ENCODE data around the gene RNF150.

DNA sequence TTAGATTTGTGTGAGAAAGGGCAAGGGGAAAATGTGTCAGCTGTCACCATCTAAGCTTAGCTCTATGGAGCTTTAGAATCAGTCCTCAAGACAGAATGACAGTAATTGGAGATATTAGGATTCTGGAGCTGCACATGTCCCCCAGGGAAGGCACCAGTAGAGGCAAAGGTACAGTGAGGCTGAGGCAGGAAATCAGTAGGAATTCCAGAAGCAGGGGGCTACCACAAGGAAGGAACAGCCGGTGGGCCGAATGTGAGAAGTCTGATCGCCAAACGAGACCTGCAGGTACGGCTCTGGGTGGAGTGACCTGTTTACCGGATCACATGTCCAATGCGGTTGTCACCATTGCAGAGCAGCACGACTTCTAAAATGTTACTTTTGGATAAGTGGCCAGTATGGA is 52.6 kb downstream of the RNF150 start:
- TF ChIP-seq, protein P1, sequence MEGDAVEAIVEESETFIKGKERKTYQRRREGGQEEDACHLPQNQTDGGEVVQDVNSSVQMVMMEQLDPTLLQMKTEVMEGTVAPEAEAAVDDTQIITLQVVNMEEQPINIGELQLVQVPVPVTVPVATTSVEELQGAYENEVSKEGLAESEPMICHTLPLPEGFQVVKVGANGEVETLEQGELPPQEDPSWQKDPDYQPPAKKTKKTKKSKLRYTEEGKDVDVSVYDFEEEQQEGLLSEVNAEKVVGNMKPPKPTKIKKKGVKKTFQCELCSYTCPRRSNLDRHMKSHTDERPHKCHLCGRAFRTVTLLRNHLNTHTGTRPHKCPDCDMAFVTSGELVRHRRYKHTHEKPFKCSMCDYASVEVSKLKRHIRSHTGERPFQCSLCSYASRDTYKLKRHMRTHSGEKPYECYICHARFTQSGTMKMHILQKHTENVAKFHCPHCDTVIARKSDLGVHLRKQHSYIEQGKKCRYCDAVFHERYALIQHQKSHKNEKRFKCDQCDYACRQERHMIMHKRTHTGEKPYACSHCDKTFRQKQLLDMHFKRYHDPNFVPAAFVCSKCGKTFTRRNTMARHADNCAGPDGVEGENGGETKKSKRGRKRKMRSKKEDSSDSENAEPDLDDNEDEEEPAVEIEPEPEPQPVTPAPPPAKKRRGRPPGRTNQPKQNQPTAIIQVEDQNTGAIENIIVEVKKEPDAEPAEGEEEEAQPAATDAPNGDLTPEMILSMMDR (IDR thresholded peaks at IDR 0.05; ENCODE audit: low read depth, low read length), result no peak
- TF ChIP-seq EZH2phosphoT487 (IDR thresholded peaks at IDR 0.05; ENCODE audit: low read depth), result no peak

Measured in OCI-LY3 (cell line).